Astrocyte (in vitro differentiated cells and primary cell): ENCODE results near the gene METTL23.
"Not testable (repeated sequence)": the region's sequence is repeated elsewhere in the genome, so short reads cannot be mapped to it uniquely, and the experiment has no call there.

Experiments
- CTCF ChIP-seq: IDR thresholded peaks from 2 replicates; pipeline ENCODE4 v1.5.1; 2011; ENCODE audit warnings: low read depth, mild to moderate bottlenecking, inconsistent platforms, low read length, moderate library complexity; ENCODE audit not compliant: insufficient read depth
- EZH2 ChIP-seq: IDR thresholded peaks from 2 replicates; pipeline ENCODE4 v1.6.1; 2012; ENCODE audit warnings: mild to moderate bottlenecking, low read length, inconsistent platforms; ENCODE audit not compliant: insufficient read depth

GRCh38 chr17:76722977-76723376, 3.7 kb upstream of the METTL23 start:
- TF ChIP-seq CTCF, EZH2: not testable (repeated sequence)
